Measurements from ENCODE around the gene PYCR2. TPM values are rescaled to one million over a fixed set of nuclear protein-coding genes. Genes with fewer than 3 reads are reported as not detected.

The PYCR2 gene
- total RNA-seq, 4 donors from 2014 or later: 31.1 to 46.2 (median 35.5) TPM

DNA sequence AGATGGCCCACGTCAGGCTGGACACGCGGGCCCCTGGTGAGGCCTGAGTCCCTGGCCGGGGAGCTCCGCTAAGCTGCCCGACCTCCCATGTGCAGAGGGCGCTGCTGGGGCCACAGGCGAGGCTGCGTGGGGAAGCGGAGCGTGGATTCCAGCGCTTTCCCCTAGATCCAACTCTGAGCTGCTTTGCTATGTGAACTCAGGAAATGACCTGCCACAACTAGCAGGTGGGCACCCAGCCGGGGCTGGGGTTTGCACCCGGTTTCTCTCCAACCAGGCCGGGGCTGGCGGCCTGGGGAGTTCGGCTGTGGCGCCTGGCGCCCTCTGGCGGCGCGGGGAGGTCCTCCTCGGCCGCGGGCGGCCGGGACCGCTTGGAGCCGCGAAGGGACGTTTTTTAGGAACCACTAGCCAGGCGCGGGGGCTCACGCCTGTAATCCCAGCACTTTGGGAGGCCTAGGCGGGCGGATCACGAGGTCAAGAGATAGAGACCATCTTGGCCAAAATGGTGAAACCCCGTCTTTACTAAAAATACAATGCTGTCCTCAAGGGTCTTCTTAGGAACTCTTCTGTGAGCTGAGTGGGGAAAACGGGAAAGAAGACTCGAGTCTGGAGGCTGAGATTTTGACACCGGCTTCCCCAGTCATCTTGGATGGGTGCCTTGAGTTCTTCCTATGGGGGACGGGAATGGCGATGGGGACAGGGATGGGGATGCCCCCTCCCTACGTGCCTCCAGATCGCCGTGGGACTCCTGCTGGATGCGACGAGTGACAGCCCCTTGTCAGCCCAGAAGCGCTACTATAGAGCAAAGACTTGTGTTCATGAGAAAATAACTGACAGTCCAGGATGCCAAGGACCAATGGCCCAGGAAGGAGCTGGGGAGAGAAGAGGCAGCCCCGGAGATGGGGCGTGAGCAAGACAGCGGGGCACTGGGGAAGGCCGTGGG, 12.6 kb downstream of the PYCR2 start:
- H3K27ac ChIP-seq: no peak overlapping the region
- TF ChIP-seq CTCF (IDR thresholded peaks at IDR 0.05): peak; percentile 51 to 97 (median 88)
- no peak for TF ChIP-seq POLR2A (IDR thresholded peaks at IDR 0.05)

DNA sequence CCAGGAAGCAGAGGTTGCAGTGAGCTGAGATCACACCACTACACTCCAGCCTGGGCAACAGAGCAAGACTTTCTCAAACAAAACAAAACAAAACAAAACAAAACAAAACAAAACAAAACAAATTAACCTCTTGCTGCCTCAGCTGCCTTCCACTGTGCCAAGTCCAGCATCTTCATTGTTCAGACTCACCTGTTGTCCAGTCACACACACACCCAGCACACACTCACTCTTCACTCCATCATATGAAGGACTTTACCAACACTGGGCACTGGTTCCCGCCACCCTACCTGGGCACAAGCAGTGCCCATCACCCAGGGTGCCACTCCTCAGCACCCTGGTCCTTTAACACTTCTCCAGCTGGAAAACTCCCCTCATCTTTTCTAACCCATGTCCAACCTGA, 14.6 kb downstream of the PYCR2 start:
- no peak for DNase-seq
- Histone ChIP-seq H3K4me3 (no peak overlapping the region), H3K36me3 (no peaks in the 10 kb centered on the region), H3K9me3 (no peaks in the 10 kb centered on the region), H3K27me3 (no peaks in the 10 kb centered on the region), H3K4me1 (peaks cover 0 to 7% (median 2%) of the 10 kb centered on the region in 4 donors), H3K27ac (no peak overlapping the region)
- TF ChIP-seq CTCF (IDR thresholded peaks at IDR 0.05) (no peak), POLR2A (IDR thresholded peaks at IDR 0.05) (no peak)

More for the DNA sequence above, 12.6 kb downstream of the PYCR2 start:
- Histone ChIP-seq H3K27me3 (no peaks in the 10 kb centered on the region), H3K4me1 (peaks cover 0 to 7% (median 2%) of the 10 kb centered on the region in 4 donors), H3K4me3 (peak overlapping the region in 3 of 4 donors; percentile 9 to 14 (median 13)), H3K9me3 (no peaks in the 10 kb centered on the region), H3K36me3 (no peaks in the 10 kb centered on the region)
- peak; percentile 56 to 84 (median 82) for DNase-seq

DNA sequence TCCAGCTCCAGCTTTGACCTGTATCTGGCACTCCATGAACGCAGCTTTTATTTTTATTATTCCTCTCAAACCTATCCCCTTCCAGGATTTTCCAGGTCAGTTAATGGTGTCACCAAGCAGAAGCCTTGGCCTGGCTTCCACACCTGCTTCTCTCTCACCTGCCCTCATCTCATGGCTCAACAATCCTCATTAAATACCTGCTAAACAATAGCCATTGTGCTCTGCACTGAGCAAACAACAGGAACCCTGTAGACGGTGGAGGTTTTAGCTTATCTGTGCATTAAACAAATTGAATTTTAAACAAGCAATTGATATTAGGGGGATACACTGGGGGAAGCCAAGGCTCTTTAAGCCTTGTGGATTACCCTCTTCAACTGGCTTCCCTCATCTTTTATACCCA, 15.3 kb downstream of the PYCR2 start:
- H3K4me3 ChIP-seq: no peak overlapping the region
- peaks cover 0 to 7% (median 2%) of the 10 kb centered on the region in 4 donors for H3K4me1 ChIP-seq
- no peak for DNase-seq
- no peaks in the 10 kb centered on the region for H3K9me3 ChIP-seq
- H3K27ac ChIP-seq: no peak overlapping the region
- TF ChIP-seq CTCF (IDR thresholded peaks at IDR 0.05): no peak
- TF ChIP-seq POLR2A (IDR thresholded peaks at IDR 0.05): no peak
- no peaks in the 10 kb centered on the region for H3K27me3 ChIP-seq
- no peaks in the 10 kb centered on the region for H3K36me3 ChIP-seq

DNA sequence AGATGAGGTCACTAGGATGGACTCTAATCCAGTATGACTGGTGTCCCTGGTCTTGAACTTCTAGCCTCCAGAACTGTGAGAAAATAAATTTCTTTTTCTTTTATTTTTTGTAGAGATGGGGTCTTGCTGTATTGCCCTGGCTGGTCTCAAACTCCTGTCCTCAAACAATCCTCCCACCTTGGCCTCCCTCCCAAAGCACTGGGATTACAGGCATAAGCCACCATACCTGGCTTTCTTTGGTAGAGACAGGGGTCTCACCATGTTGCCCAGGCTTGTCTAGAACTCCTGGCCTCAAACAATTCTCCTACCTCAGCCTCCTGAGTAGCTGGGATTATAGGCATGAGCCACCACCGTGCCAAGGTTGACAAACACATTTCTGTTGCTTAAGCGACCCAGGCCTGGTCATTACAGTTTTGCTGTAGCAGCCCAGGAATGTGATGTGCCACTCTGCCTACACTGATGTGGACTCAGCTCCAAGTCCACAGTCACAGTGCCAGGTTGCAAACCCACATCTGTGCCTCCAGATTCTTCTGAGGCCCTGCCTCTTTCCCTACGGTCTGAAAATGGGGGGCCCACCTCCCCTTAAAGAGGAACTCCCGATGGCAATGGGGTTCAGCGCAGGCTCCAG, 15.9 kb downstream of the PYCR2 start:
- no peak overlapping the region for H3K4me3 ChIP-seq
- TF ChIP-seq CTCF (IDR thresholded peaks at IDR 0.05): no peak
- TF ChIP-seq POLR2A (IDR thresholded peaks at IDR 0.05): no peak
- no peak for DNase-seq
- no peaks in the 10 kb centered on the region for H3K36me3 ChIP-seq
- no peak overlapping the region for H3K27ac ChIP-seq
- no peaks in the 10 kb centered on the region for H3K9me3 ChIP-seq
- H3K27me3 ChIP-seq: no peaks in the 10 kb centered on the region
- H3K4me1 ChIP-seq: peaks cover 0 to 7% (median 2%) of the 10 kb centered on the region in 4 donors

GRCh38 chr1:225907341-225907740, 16.7 kb downstream of the PYCR2 start:
- H3K27ac ChIP-seq: no peak overlapping the region
- H3K4me1 ChIP-seq: peaks cover 0 to 7% (median 2%) of the 10 kb centered on the region in 4 donors
- no peak for DNase-seq
- no peak overlapping the region for H3K4me3 ChIP-seq
- TF ChIP-seq POLR2A (IDR thresholded peaks at IDR 0.05) (no peak), CTCF (IDR thresholded peaks at IDR 0.05) (no peak)
- H3K27me3 ChIP-seq: no peaks in the 10 kb centered on the region
- no peaks in the 10 kb centered on the region for H3K9me3 ChIP-seq
- H3K36me3 ChIP-seq: no peaks in the 10 kb centered on the region

Data from Peyer's patch (tissue), 4 donors.